IMR-90 (cell line): ENCODE results near the gene B3GAT1. TPM values are rescaled to one million over a fixed set of nuclear protein-coding genes. Genes with fewer than 3 reads are reported as not detected.

Experiments
- CEBPB ChIP-seq: IDR thresholded peaks from 2 replicates; pipeline ENCODE4 v1.6.1; 2012; ENCODE audit warnings: low read depth, low read length, improper control_type of control experiment
- RFX5 ChIP-seq: IDR thresholded peaks from 2 replicates; pipeline ENCODE4 v1.8.0; 2012; ENCODE audit warnings: low read depth, mild to moderate bottlenecking, low read length, moderate library complexity
- polyA plus RNA-seq, 3 experiments: library from polyadenylated mRNA; depleted of rRNA; stranded (reverse); fragments of >200 nt; gene quantifications; 2 replicates each; pipeline ENCODE4 v1.2.3, GENCODE V29; 2012; ENCODE audit warnings: low replicate concordance in 1 of 3
- total RNA-seq: library from RNA; depleted of rRNA; stranded (reverse); fragments of >200 nt; gene quantifications from 2 replicates; pipeline ENCODE4 v1.2.3, GENCODE V29; 2012
- TF ChIP-seq, protein P1 (sequence below): conservative IDR thresholded peaks from 2 replicates; pipeline ENCODE4 v1.5.1; 2012; ENCODE audit warnings: mild to moderate bottlenecking, low read depth, low read length, improper control_type of control experiment

B3GAT1 gene
- total and polyA plus RNA-seq, 2 of the 4 experiments (the other 2 are of a cell fraction) = not detected

DNA sequence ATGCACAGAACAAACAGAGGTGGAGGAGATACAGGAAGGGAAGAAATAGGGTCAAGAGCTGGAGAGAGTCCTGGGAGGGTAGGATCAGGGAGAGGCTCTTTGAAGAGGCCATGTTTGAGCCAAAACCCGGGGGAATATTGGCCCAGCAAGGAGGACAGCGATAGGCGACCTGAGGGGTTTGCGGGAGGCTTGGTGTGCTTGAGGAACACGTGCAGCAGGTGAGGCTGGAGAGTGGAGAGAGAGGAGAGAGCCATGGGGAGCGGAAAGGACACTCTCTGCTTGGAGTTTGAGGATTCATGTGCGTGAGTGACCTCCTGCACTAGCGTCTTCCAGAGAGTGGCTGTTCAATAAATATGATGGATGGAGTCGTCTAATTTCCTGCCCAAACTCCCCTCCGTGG lies 4.7 kb upstream of the B3GAT1 start (continued):
- TF ChIP-seq, protein P1, sequence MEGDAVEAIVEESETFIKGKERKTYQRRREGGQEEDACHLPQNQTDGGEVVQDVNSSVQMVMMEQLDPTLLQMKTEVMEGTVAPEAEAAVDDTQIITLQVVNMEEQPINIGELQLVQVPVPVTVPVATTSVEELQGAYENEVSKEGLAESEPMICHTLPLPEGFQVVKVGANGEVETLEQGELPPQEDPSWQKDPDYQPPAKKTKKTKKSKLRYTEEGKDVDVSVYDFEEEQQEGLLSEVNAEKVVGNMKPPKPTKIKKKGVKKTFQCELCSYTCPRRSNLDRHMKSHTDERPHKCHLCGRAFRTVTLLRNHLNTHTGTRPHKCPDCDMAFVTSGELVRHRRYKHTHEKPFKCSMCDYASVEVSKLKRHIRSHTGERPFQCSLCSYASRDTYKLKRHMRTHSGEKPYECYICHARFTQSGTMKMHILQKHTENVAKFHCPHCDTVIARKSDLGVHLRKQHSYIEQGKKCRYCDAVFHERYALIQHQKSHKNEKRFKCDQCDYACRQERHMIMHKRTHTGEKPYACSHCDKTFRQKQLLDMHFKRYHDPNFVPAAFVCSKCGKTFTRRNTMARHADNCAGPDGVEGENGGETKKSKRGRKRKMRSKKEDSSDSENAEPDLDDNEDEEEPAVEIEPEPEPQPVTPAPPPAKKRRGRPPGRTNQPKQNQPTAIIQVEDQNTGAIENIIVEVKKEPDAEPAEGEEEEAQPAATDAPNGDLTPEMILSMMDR = no peak
- no peak for TF ChIP-seq CEBPB
- no peak for TF ChIP-seq RFX5
